Fibroblast of skin of right biceps (primary cell): ENCODE data around the gene DIAPH1.

Source experiments
- DNase-seq: peaks from one replicate; pipeline ENCODE4 v3.0.0-alpha.2; 2013

Gene DIAPH1

DNA sequence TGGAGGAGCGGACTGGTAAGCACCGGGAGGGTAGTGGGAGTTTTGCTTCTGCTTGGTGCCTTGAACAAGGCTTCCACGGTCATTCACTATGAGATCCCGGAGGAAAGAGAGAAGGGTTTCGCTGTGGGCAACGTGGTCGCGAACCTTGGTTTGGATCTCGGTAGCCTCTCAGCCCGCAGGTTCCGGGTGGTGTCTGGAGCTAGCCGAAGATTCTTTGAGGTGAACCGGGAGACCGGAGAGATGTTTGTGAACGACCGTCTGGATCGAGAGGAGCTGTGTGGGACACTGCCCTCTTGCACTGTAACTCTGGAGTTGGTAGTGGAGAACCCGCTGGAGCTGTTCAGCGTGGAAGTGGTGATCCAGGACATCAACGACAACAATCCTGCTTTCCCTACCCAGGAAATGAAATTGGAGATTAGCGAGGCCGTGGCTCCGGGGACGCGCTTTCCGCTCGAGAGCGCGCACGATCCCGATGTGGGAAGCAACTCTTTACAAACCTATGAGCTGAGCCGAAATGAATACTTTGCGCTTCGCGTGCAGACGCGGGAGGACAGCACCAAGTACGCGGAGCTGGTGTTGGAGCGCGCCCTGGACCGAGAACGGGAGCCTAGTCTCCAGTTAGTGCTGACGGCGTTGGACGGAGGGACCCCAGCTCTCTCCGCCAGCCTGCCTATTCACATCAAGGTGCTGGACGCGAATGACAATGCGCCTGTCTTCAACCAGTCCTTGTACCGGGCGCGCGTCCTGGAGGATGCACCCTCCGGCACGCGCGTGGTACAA is 142.5 kb downstream of the DIAPH1 start:
- peak; percentile 84 for DNase-seq

DNA sequence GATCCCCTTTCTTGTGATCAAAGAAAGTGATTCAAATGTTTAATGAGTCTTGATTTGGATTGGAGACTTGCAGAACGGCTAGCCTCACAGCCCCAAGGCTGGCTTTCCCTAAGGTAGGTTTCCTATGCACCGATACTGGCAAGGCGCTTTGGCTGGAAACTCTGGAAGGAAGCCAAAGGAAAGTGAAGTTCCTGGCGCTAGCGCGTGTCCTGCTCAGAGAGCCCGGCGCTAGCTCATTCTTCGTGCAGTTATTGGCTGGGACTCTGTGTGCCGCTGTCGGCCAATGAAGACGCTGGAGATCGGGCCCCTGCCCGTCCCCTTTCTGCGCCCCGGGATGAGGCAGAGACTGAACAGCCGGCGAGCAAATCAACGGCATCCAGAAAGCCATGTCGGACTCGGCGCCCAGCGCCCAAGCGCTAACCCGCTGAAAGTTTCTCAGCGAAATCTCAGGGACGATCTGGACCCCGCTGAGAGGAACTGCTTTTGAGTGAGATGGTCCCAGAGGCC is 143.1 kb downstream of the DIAPH1 start, which contains the start of gene PCDHGC3:
Gene PCDHGC3 (plus strand): TSS at position 342 of the 507 bp plus-strand sequence. CDS start 151 bp downstream, at position 493.
- peak; percentile 97 for DNase-seq

DNA sequence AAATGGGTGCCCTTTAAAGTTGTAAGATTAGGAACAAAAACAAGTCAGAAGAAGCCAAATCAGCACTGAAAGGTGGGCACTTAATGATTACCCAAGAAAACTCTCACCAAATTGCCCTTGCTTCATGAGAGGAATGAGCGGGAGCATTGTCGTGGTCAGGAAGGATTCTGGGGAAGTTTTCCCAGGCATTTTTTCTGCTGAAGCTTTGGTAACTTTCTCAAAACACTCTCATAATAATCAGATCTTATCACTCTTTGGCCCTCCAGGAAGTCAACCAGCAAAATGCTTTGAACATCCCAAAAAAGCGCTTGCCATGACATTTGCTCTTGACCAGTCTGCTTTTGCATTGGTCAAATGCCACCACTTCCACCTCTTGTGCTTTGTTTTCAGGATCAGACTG is 153.4 kb downstream of the DIAPH1 start:
- DNase-seq = peak; percentile 59
